GM21367 (cell line): Measurements from ENCODE around the gene HCN2.

Source experiments
- ATAC-seq: cut with Tn5 transposase; IDR thresholded peaks from one replicate; pipeline ENCODE4 v1.9.1; 2021; ENCODE audit not compliant: unreplicated experiment

HCN2 gene

GRCh38 chr19:570937-571565, 18.6 kb upstream of the HCN2 start:
- no peak for ATAC-seq

- no peak for ATAC-seq
These were observed 18.1 kb upstream of the HCN2 start for GRCh38 chr19:571566-571974.

- peak; percentile 62 for ATAC-seq
These were observed 17.4 kb upstream of the HCN2 start, which contains the start of gene BSG for GRCh38 chr19:572140-572742. Gene BSG, plus strand, starts transcription at chr19:572596. Its CDS starts 39 bp downstream, at chr19:572635.

- peak; percentile 10 for ATAC-seq
These were observed 16.8 kb upstream of the HCN2 start for GRCh38 chr19:572743-573518.

- ATAC-seq: no peak
These were observed 16.2 kb upstream of the HCN2 start for GRCh38 chr19:573519-573825.

- ATAC-seq: no peak
These were observed 14.8 kb upstream of the HCN2 start for GRCh38 chr19:574658-575526.

DNA sequence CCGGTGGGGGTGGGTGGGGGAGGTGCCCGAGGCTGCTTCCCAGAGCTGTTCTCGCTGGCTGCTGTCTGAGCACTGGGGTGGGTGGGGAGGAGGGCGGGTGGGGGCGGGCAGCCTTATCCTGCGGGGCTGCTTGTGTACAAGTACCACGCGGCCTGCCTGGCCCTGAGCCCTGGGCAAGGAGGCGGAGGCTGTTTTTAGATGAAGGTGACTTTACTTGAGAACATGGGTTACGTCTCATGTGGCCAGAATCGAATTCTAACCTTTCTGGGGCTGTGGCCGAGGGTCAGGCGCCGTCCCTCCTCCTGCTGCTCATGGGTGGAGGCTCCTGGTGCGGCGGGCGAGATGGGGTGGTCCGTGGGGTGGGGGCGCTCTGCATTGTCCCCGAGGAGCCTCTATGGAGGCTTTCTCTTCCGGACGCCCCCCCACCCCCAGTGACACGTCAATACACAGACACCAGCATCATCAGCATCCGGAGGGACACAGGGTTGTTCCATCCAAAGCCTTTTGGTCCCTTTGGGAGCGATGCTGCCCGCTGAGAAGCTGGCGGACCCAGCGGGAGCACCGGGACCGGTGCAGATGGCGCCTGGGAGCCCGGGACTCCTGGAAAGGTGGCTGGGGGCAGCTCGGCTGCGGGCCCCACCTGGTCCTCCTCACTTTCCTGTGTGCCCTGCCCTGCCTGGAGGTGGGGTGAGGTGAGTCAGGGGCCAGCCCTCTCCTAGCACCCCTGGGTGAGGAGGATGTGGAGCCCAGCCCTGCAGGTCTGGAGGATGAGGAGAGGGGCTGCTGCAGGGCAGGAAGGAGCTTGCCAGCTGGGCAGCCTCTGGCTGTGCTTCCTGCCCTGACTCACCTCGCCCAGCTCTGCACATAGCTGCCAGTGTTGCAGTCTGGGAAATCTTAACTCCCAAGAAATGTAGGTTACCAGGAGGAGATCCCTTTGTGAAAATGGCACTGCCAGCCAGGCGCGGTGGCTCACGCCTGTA, 13.9 kb upstream of the HCN2 start:
- ATAC-seq: no peak

- no peak for ATAC-seq
These were observed 12.8 kb upstream of the HCN2 start for GRCh38 chr19:576768-577438.

GRCh38 chr19:577439-578392, 12.0 kb upstream of the HCN2 start:
- no peak for ATAC-seq

DNA sequence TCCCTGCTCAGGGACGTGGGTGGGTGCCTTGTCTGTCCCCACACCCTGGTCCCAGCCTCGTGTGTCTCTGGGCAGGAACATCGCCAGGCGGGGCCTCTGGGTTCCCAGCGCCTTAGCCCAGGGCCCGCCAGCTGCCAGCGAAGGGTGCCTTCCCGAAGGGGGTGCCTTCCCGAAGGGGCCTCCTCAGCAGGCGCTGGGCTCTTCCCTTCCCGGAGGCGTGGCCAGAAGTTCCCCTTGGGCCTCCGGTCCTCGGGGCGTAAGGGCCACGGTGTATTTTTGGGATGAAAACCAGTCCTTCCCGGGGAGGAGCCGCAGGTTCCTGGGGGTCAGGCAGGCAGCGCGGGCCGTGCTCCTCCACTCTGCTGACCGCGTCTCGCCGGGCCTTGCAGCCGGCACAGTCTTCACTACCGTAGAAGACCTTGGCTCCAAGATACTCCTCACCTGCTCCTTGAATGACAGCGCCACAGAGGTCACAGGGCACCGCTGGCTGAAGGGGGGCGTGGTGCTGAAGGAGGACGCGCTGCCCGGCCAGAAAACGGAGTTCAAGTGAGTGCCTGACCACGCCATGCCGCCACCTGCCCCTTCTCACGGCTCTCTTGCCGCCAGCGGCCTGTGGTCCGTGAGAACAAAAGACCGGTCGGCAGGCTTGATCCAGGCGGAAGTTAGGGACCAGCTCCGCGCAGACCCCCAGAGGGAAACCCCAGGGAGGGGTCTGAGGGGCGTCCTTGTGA, 10.4 kb upstream of the HCN2 start:
- no peak for ATAC-seq

DNA sequence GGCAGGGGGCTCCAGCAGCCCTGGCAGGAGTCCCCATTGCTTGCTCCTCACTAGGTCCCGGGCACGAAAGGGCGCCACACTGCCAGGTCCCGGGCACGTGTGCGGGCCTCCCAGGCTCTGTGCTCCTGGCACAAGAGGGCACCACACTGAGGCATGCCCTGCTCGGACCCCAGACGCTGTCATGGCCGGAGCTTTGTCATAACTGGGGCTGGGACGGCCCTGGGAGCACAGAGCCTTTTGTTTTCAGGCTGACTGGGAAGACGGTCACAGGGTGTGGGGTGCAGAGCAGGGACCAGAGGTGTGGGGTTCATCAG, 9.9 kb upstream of the HCN2 start:
- no peak for ATAC-seq

GRCh38 chr19:580274-580835, 9.3 kb upstream of the HCN2 start:
- ATAC-seq: no peak

DNA sequence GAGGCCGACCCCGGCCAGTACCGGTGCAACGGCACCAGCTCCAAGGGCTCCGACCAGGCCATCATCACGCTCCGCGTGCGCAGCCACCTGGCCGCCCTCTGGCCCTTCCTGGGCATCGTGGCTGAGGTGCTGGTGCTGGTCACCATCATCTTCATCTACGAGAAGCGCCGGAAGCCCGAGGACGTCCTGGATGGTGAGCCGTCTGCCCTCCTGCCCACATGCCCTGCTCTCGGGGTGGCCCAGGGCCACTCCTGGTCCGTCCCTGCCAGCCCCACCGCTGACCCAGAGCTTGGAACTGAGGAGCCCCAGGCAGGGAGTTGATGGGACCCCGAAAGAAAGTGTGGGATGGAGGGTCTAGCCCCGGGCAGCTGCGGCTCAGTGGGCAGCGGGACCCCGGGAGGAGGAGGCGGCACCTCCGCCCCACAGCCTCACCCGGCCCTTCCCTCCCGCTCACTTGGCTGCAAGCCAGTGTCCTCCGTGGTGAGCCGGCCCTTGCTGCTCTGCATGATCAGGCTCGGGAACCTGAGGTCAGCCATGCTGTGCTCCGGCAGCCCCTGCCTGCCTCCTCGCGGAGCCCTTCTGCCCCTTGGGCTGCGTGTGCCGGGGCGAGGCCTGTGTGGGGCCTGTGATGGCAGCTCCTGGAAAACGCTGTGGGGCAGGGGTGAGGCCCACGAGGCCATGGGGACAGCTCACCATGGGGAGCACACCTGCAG, 8.1 kb upstream of the HCN2 start:
- ATAC-seq: no peak

DNA sequence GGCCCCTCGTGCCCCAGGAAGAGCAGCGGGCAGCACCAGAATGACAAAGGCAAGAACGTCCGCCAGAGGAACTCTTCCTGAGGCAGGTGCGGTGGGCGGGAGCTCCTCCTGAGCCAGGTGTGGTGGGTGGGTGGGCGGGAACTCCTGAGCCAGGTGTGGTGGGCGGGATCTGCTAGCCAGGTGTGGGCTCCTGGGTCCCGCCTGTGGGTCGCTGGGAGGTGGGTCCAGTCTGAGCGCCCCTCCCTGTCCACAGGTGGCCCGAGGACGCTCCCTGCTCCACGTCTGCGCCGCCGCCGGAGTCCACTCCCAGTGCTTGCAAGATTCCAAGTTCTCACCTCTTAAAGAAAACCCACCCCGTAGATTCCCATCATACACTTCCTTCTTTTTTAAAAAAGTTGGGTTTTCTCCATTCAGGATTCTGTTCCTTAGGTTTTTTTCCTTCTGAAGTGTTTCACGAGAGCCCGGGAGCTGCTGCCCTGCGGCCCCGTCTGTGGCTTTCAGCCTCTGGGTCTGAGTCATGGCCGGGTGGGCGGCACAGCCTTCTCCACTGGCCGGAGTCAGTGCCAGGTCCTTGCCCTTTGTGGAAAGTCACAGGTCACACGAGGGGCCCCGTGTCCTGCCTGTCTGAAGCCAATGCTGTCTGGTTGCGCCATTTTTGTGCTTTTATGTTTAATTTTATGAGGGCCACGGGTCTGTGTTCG, 7.0 kb upstream of the HCN2 start:
- ATAC-seq: no peak

GRCh38 chr19:583198-583967, 6.3 kb upstream of the HCN2 start:
- no peak for ATAC-seq

- ATAC-seq: no peak
These were observed 5.8 kb upstream of the HCN2 start for GRCh38 chr19:583968-584239.
